Femur (tissue), 1 donor: ENCODE results near the gene FAM117B.
"Not testable (repeated sequence)": the region's sequence is repeated elsewhere in the genome, so short reads cannot be mapped to it uniquely, and the experiment has no call there.

Experiments
- DNase-seq: peaks from one replicate; pipeline ENCODE4 v3.0.0-alpha.2; 2017

FAM117B gene

DNA sequence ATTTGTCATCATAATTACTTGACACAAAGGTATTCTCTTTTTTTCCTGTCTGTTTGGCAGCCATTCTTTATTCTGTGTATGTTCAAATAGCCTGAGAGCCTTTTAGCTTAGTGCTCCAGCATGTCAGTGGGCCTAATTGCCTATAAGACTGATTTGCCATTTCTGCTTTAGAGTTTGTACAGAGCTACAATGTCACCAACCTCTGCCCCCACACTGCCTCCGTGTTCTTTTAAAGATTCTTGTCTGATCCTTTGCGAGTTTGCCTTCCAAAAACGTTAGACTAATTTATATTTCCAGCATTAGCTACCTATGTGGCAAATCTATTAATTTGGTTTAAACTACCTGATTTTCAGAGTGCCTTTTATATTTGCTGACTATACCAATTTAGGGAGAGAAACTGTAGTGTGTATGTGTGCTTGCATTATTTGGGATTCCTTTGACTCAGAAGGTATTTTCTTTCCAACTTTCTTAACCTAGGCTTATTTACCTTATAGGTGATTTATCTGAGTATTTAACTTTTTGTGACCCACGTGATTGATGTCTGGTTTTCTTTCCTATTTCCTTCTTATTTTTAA lies 70.8 kb downstream of the FAM117B start:
- no peak for DNase-seq

DNA sequence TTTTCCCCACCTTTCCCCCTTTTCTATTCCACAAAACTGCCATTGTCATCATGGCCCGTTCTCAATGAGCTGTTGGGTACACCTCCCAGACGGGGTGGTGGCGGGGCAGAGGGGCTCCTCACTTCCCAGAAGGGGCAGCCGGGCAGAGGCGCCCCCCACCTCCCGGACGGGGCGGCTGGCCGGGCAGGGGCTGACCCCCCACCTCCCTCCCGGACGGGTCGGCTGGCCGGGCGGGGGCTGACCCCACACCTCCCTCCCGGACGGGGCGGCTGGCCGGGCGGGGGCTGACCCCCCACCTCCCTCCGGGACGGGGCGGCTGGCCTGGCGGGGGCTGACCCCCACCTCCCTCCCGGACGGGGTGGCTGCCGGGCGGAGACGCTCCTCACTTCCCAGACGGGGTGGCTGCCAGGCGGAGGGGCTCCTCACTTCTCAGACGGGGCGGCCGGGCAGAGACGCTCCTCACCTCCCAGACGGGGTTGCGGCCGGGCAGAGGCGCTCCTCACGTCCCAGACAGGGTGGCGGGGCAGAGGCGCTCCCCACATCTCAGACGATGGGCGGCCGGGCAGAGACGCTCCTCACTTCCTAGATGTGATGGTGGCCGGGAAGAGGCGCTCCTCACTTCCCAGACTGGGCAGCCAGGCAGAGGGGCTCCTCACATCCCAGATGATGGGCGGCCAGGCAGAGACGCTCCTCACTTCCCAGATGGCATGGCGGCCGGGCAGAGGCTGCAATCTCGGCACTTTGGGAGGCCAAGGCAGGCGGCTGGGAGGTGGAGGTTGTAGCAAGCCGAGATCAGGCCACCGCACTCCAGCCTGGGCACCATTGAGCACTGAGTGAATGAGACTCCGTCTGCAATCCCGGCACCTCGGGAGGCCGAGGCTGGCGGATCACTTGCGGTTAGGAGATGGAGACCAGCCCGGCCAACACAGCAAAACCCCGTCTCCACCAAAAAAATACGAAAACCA lies 80.5 kb downstream of the FAM117B start:
- DNase-seq: not testable (repeated sequence)

DNA sequence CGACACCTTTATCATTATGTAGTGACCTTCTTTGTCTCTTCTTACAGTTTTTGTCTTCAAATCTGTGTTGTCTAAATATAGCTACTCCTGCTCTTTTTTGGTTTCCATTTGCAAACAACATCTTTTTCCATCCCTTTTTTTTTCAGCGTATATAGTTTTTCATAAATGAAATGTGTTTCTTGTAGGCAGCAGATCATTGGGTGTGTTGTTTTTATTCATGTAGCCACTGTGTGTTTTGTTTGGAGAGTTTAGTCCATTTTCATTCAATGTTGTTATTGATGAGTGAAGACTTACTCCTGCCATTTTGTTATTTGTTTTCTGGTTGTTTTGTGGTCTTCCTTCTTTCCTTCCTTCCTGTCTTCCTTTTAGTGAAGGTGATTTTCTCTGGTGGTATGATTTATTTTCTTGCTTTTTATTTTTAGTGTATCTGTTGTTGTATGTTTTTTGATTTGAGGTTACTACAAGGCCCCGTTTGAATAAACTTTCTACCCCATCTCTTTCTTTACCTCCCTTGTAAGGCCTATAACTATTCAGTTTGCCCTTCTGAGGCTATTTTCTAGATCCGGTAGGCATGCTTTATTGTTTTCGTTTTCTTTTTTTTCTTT lies 81.4 kb downstream of the FAM117B start:
- no peak for DNase-seq

DNA sequence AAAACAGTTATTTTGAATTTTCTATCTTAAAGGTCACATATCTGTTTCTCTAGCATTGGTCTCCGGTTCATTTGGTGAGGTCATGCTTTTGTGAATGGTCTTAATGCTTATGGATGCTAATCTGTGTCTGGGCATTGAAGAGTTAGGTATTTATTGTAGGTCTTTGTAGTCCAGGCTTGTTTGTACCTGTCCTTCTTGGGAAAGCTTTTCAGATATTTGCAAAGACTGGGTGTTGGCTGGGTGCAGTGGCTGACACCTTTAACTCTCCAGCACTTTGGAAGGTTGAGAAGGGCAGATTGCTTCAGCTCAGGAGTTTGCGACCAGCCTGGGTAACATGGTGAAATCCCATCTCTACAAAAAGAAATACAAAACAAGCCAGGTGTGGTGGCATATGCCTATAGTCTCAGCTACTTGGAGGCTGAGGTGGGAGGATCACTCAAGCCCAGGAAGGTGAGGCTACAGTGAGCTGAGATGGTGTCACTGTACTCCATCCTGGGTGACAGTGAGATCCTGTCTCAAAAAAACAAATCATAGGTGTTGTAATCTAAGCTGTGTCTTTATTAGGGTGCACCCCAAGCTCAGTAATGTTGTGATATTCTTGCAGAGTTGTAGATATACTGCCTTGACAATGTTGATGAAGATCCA lies 82.3 kb downstream of the FAM117B start:
- no peak for DNase-seq

DNA sequence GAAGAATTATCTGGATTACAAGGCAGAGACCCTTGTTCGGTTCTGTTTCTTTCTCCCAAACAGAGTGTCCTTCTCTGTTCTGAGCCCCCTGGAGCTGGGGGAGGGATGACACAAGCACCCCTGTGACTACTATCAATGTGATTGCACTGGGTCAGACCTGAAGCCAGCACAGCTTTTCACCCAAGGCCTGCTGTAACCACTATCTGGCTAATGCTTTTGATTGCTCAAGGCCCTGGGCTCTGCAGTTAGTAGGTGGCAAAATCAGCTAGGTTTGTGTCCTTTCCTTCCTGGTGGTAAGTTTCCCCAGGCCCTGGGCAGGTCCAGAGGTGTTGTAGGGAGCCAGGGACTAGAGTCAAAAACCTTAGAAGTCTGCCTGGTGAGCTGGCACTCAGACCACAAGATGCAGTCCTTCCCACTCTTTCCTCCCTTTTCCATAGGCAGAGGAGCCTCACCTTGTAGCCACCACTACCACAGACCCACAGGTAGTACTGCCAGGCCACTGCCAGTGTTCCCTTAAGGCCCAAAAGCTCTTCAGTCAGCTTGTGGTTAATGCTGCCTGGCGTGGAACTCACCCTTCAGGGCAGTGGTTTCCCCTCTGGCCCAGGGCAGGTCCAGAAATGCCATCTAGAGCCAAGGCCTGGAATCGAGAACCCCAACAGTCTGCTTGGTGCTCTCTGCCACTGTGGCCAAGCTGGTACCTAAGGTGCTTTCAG lies 83.0 kb downstream of the FAM117B start:
- DNase-seq: no peak

DNA sequence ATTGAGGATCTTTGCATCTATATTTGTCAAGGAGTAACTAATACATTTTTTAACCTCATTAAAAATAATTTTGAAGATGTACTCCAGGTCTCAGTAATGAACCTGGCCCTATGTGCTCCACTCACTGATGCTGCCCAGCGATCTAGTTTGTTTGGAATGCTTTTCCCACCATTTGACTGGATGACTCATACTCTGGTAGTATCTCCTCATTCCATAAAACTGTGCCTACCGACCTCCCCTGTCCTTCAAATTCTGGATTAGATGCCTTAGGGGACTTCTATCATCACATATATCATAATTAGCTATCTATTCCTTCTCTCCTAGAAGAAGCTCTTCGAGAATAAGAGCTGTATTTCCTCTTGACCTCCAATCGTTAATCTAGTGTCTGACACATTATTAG lies 83.8 kb downstream of the FAM117B start:
- no peak for DNase-seq

DNA sequence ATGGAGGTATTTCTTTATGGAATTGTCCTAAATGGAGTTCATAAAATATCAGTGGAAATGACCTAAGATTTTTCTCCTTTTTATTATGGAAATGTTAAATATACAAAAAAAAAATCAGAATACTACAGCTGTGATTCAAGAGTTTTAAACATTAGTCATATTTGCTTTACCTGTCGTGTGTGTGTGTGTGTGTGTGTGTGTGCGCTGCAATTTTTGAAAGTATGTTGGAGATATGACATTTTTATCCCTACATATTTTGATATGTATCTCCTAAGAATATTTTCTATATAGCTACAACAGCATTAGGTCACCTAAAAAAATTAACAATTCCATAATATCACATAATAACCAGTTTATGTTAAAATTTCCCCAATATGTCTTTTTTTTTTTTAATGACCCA lies 85.5 kb downstream of the FAM117B start:
- no peak for DNase-seq

DNA sequence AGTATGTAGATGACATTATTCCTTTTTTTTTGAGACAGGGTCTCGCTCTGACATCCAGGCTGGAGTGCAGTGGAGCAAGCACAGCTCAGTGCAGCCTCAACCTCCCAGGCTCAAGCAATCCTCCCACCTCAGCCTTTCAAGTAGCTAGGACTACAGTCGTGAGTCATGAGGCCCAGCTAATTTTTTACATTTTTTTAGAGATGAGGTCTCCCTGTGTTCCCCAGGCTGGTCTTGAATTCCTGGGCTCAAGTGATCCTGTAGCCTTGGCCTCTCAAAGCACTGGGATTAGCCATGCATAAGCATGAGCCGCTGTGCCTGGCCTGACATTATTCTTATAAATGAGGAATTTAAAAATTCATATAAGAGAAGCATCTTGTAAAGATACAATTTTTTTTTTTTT lies 86.9 kb downstream of the FAM117B start:
- DNase-seq: no peak

DNA sequence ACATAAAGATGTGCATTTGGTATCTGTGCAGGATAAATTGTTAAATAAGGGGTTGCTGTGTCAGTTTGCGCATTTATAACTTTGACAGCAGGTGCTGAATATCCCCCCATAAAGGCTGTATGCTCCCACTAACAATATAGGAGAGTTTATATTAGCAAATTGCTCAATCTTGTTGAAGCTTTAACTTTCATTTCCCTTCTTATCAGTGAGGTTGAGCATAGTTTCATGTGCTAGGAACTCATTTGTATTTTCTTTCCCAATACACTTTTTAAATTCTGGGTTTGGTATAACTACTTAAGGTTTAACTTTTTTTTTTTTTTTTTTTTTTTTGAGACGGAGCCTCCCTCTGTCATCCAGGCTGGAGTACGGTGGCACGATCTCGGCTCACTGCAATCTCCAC lies 89.0 kb downstream of the FAM117B start:
- DNase-seq: no peak

DNA sequence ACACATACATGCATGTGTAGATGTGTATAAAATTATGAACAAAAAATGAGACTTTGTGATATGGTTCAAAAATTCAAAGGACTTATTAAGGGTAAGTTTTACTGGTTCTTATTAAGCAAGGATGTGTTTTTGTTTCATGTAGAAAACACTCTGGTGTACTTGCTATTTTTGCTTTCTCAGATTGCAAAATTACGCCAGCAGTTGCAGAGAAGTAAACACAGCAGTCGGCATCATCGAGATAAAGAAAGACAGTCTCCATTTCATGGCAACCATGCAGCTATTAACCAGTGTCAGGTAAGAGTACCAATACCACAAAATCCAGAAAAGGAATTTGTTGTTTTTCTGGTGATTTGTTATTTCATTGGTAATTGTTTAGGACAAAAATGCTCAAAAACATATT lies 91.3 kb downstream of the FAM117B start:
- no peak for DNase-seq

DNA sequence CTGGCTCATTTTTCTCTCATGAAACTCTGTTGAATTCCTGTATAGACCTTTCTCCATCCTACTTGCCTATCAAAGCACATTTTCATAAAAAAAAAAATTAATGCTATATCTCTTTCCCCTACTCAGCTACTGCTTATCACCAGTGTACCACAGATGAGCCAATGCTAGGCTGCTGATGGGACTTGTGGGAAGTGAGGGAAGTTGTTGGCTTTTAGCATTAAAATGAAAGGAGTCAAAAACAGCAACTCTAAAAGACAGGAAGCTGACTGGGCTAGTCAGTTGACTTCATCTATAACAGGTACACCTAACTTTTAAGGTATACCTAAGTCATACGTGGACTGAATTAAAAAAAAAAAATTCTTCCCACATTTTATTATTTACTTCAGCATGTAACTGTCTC lies 102.1 kb downstream of the FAM117B start:
- no peak for DNase-seq

DNA sequence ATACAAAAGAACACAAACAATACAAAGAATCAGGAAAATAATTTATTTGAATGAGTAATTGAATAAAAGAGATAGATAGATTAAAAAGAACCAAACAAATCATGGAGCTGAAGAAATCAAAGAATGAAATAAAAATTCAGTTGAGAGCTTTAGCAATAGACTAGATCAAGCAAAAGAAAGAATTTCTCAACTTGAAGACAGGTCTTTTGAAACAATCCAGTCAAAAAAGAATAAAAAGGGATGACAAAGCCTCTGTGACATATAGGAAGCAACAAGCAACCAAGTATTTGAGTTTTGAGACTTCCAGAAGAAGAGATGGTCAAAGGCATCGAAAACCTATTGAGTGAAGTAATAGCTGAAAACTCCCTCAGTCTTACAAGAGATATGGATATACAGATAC lies 108.8 kb downstream of the FAM117B start:
- DNase-seq: no peak

DNA sequence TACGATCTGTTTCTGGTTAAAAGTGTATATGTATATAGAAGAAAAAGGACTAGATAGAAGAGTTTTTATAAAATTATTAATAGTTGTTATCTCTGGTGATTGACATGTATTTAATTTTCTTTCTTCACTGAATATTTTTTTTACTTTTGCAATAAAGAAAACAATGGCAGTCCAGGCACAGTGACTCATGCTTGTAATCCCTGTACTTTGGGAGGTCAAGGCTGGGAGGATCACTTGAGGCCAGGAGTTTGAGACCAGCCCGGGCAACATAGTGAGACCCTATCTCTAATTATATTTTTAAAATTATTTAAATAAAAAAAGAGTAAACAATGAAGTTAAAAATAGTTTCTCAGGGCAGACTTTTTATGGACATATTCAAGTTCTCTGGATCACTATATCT lies 114.7 kb downstream of the FAM117B start:
- DNase-seq: no peak

DNA sequence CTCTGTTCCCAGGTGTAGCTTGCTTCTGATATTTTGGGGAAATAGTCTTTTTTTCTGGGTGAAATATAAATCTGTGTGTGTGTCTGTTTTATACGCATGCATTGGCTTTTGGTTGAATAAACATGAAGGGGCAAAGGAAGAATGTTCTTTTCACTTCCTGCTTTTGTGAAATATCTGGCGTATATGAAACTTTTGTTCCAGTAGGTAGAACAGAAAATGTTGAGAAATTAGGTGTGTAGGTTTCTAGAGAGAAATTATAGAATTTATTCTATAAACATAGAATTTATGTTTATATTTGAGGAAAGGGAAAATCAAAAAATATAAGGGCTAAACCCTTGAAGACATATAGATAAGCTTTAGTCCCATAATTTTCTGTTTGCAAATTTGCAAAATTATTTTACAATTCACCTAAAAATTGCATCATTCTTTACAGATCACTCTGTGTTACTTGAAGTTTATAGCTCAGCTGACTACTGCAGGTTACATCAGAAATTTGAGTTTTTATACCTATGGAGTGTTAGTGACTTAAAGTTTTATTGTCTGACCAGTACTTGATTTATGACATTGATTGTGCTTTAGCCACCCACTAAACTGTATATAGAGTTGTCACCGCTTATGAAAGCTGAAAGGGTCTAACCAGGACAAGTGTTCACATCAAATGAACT lies 116.1 kb downstream of the FAM117B start:
- DNase-seq: no peak

DNA sequence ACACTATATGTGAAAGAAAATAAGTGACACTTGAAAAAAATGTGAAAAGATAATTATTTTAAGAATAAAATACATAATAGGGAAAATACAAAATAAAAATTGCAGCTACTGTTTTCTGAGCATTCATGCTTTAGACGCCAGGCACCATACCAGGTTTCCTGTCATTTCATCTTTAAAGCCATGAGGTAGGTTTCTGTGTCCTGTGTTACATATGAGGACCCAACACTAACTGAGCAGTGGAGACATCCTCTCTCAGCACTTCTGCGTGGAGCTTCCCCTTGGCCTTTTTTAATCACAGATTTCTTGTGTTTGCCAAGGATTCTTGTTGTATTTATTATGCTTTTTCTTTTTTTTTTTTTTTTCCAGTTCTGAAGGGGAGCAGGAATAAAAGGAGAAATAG lies 117.3 kb downstream of the FAM117B start:
- DNase-seq: no peak

DNA sequence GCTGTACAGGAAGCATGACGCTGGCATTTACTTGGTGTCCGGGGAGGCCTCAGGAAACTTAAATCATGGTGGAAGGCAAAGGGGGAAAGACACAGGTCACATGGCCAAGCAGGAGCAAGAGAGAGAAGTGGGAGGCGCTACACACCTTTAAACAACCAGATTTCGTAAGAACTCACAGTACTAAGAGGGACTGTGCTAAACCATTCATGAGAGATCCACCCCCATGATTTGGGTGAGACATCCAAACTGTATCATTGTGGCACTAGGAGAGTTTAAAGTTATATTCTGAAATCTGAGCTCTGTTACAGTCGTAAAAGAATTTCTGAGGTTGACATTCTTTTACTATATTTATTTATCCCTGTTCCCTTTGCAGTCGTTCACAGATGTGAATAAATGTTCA lies 120.2 kb downstream of the FAM117B start:
- DNase-seq: no peak

DNA sequence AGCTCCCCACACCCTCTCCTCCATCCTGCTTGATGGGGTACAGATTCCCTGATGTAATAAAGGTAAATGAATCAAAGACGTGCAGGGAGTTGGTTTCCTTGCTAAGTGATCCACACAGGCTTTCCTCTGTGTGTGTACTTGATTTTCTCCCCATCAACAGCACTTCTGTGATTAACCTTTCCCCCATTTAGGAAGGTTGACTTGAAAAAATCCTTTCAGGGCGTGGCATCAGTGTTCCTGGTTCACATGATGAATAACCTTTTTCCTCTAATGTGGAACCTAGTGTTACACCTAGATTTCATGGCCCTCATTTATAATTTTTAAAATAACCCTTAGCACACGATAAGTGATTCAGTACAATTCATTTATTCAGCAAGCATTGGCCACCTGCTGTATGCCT lies 121.8 kb downstream of the FAM117B start:
- DNase-seq: no peak

DNA sequence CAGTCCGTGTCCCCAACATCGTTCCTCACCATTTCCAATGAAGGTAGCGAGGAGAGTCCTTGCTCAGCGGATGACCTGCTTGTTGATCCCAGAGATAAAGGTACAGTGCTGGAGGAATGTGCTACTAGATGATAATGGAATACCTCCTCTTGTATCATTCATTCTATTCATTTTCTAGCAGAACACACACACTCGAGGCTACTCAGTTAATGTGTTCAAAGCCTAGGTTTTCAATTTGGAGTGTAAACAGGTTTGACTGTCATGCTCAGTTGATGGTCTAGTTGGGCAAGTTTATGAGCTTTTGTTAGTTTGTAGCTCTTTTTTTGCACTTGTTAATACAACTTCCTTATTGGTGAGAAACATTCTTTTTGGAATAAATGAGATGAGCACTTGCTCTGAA lies 122.6 kb downstream of the FAM117B start:
- DNase-seq: no peak

DNA sequence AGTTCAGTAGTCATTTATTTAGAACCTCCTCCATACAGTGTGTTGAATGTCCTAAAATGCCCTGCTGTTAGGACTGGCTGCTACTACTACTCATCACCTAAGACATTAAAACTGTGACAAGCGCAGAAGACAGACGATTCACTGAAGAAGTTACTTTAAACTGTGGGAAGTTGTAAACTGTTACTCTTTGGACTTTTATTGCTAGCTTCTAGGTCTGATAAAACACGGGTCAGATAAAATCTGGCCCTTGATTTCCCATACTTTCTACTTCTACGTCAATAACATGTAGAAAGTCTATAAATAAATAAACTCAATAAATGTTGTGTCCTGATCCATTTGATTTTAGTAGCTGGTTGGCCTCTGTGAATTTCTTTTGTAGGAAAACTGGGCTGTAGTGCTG lies 123.4 kb downstream of the FAM117B start:
- no peak for DNase-seq

DNA sequence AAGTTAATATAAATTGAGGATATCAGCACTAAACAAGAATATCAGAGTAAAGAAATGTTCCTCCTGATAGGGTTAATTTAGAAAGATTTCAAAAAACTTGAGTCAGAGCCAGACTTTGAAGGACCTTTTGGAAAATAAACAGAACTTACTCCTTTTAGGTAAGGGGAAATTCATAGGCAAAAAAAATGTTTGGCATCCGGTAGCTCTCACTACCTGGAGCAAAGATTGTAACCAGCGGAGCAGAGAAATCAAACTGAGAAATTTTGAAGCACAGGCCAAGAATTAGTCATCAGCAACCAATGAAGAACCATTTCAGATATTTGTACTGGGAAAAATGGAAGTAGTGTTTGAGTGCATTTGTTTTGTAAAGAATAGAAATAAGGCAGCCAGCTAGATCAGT lies 123.8 kb downstream of the FAM117B start:
- no peak for DNase-seq

DNA sequence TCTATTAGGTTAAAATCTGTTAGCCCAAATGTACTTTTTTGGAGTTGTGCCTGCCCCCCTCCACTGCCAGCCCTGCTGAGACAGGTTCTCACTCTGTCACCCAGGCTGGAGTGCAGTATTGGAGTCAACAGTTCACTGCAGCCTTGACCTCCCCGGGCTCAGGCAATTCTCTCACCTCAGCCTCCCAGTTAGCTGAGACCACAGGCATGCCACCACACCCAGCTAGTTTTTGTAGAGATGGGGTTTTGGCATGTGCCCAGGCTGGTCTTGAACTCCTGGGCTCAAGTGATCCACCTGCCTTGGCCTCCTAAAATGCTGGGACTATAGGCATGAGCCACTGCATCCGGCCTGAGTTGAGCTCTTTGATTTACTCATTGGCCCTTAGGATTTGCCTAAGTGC lies 126.1 kb downstream of the FAM117B start:
- DNase-seq: no peak

DNA sequence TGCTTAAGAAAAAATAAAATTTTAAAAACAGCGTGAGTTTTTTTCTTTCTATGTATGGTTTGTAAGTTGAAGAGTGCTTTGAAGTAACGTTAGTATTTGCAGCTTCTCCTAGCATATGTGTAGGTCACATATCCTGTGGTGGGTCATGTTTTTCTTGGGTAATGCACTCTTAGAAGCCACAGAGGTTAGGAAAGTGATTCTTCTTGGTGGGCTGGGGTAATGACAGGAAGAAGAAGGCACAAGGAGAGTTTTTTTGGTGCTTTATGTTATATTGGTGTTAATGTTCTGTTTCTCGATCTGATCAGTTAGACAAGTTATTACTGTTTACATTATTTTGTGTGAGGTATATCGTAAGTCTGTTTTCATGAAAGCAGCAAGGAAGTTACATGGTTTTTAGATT lies 127.8 kb downstream of the FAM117B start:
- no peak for DNase-seq
